HK-2 (cell line): ENCODE measurements around the gene KRT9.
"Not testable (repeated sequence)": the region's sequence is repeated elsewhere in the genome, so short reads cannot be mapped to it uniquely, and the experiment has no call there.

Experiments used
- DNase-seq: peaks from one replicate; pipeline ENCODE4 v3.0.0-alpha.2; 2018; ENCODE audit not compliant: unreplicated experiment

Gene KRT9, protein sequence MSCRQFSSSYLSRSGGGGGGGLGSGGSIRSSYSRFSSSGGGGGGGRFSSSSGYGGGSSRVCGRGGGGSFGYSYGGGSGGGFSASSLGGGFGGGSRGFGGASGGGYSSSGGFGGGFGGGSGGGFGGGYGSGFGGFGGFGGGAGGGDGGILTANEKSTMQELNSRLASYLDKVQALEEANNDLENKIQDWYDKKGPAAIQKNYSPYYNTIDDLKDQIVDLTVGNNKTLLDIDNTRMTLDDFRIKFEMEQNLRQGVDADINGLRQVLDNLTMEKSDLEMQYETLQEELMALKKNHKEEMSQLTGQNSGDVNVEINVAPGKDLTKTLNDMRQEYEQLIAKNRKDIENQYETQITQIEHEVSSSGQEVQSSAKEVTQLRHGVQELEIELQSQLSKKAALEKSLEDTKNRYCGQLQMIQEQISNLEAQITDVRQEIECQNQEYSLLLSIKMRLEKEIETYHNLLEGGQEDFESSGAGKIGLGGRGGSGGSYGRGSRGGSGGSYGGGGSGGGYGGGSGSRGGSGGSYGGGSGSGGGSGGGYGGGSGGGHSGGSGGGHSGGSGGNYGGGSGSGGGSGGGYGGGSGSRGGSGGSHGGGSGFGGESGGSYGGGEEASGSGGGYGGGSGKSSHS

DNA sequence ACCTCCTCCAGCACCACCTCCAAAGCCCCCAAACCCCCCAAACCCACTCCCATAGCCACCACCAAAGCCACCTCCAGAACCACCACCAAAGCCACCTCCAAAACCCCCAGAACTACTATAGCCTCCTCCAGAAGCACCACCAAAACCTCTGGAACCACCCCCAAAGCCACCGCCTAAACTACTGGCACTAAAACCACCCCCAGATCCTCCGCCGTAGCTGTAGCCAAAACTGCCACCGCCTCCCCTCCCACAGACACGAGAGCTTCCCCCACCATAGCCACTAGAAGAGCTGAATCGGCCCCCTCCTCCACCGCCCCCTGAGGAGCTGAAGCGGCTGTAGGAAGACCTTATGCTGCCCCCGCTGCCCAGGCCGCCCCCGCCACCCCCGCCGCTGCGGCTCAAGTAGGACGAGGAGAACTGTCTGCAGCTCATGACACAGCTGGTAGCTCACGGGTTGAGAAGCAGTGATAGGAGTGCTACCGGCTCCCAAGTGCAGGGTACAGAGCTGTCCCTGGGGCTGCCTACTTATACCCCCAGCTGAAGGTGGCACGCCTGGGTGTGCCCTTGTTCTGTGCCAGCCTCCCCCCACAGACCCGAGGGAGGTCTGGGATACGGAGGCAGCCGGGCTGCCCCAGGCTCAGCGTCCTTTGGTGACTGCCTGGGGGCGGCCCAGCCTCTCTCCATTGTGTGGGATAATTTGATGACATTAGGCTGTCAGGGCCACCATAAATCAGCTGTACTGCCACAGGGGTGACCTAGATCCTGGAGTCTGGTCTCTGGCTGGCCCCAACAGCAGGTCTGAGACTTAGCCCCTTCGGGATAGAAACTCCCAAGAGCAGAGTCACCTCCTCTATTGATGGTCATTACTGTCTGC, at the start of gene KRT9:
Gene KRT9, minus strand, starts transcription at position 499 of the 874 bp plus-strand sequence. Its CDS starts 67 bp downstream, at position 432.
- DNase-seq = no peak

DNA sequence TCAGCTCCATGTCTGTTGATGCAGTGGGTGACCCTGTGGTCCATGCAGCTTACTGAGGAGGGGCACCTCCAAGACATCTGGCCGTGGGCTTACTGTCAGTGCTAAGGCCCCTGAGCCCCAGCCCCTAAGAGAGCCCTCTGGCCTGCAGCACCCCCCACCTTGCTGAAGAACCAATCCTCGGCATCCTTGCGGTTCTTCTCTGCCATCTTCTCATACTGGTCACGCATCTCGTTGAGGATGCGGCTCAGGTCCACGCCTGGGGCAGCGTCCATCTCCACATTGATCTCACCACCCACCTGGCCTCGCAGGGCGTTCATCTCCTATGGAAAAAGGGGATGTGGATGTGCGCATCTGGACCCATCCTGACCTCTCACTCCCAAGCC, 49.6 kb upstream of the KRT9 start:
- not testable (repeated sequence) for DNase-seq

DNA sequence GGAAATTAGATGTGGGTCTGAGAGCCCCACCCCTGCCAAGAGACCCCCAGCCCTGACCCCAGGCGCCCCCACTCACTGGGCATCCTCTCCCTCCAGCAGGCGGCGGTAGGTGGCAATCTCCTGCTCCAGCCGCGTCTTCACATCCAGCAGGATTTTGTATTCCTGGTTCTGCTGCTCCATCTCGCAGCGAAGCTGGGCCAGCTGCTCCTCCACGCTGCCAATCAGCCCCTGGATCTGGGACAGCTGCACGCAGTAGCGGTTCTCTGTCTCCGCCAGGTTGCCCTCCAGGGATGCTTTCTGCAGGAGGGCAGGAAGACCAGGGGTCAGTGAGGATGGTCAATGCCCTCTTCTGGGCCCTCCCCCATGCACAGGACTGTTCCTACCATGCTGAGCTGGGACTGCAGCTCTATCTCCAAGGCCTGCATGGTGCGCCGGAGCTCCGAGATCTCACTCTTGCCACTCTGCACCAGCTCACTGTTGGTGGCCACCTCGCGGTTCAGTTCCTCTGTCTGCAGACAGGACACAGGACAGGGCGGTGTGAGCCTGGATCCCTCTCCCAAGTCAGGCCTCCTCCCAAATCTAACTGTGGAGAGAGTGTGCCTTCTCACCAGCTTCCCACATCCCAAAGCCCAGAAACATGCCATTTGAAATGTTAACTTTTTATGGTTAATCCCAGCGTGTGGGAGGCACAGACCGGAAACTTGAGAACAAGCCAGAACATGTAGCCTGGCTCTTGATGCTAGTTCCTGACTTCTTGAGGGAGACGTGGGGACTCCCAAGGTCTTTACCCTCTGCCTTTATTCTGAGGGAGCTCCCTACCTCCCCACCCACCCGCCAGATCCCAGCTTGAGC, 49.0 kb upstream of the KRT9 start:
- no peak for DNase-seq

DNA sequence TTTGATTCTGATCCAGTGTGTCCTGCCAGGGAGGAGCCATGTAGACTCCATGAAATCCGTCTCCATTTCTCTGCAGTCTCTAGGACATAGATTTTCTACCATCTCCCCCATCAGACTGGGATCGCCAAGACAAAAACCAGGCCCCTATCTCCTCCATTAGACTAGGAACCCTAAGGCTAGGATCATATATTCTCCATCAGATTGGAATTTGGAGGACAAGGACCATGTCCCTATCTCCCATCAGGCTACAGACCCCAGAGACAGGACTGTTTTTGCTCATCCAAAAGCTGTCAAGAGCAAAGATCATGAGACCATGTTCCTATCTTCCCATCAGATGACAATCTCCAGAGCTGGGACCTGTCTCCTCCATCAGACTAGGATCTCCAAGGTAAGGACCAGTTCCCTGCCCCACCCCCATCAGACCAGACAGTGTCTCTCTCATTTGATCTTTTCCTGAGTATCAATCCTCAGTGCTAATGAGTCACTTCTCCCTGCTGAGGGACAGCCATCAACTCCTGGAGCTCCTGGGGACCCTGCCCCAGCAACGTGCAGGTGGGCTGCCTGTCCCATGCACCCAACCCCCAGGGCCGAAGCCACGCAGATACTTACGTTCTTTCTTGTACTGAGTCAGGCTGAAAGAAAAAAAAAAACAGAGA, 48.2 kb upstream of the KRT9 start:
- DNase-seq = not testable (repeated sequence)

DNA sequence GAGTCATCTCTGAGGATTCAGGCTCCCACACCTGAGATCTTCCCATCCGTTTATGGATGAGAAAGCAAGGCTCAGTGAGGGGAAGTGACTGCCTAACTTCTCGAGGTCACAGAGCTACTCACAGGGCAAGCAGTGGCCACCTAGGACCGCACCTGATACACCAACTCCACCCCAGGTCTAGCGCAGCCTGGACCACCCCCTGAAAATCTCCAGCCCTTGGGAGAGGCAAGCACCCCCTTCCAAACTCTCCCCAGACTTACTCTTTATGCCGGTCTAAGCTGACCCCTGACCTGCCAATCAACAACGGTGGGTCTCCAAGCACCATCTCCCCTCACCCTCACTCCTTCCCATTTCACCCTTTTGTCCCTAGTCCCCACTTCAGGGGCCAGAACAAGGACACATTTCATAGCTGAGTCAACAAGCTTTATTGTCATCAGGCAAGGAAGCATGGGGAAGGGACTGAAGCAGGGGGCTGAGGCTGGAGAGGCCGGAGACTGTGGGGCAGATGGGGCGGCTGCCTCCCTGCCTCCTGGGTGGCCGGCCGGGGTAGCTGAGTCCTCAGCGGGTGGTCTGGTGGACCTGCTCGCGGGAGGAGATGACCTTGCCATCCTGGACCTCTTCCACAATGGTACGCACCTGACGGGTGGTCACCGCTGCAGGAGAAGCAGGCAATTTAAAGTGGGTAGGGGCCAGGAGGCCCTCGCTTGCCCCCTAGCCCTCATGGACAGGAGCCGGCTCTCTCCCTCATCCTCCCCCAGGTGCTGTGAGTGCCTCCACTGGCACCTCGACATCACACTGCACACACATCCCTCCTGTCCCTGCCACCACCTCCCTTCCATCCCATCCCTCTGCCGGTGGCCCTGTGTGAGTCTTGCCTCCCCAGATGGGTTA, 47.4 kb upstream of the KRT9 start:
- DNase-seq = peak; percentile 14

DNA sequence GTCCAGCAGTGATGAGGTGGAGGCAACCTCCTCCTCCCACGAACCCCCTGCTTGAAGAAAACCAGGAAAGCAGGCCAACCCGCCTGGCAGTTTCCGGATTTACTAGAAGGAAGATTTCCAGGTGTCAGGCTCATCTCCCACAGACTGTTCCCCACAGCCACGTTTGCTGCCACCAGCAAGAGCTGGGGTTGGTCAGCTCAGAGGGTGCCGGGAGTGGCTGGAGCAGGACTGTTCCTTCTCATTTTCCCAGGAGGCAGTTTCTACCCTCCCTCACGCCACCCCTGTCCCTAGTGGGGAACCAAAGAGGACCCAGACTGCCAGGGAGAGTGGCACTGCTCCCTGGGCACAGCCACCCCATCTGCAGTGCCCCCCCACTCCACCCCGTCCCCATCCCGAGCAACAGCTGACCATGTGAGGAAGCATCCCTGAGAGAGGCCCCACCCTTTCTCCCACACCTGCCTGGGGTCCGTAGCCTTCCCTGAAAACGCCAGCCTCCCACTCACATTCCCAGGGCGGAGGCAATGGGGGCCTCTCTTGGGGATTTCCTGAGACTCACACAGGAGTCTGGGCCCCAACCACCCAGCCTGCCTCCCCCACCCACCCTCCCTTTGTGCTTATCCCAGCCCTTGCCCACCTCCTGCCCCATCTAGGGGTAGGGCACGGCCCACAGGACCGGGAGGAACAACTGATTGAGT, 46.6 kb upstream of the KRT9 start:
- DNase-seq = no peak

DNA sequence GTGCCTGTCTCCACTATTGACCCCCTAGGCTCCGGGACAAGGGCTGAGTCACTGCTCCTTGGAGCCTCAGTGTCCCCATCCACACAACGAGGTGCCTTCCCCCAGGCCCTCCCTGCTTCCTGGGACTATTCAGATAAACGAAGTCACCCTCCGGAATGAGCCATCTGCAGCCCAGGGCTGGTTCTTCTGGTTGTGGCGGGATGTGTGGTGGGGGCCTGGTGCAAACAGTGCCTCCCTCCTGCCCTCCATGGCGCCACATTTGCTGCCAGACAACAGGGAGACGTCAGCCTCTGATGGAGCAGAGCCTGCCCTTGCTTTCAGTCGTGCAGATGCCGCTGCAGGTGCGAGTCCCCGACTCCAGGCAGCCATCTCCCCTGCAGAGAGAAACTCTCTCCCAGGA, 45.8 kb upstream of the KRT9 start:
- DNase-seq = no peak

DNA sequence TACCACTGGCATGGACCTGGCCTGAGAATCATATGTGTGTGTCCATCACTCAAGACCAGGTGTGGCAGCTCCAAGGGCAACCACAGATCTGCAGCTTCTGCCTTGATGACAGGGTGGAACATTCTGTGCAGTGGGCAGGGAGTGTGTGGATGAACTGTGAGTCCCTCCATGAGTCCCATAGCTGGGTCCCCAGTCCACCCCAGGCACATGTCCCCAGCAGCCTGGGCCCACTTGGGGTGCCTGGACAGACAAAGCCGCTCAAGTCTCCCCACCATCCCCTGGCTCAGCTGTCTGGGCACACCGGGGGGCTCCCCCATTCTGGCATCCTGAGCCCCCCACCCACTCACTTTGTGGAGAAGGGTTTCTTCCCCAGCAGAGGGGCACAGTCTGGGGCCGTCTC, 45.3 kb upstream of the KRT9 start:
- DNase-seq = no peak

DNA sequence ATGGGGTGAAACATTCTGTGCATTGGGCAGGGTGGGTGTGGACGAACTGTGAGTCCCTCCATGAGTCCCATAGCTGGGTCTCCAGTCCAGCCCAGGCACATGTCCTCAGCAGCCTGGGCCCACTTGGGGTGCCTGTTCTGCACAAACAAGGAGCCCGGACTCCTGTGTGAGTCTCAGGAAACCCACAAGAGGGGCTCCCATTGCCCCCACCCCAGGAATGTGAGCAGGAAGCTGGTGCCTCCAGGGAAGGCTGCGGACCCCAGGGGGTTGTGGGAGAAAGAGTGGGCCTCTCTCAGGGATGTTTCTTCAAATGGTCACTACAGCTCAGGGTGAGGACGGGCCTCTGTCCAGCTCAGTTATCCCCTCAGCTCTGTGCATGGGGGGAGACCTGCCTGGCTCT, 44.6 kb upstream of the KRT9 start:
- not testable (repeated sequence) for DNase-seq

DNA sequence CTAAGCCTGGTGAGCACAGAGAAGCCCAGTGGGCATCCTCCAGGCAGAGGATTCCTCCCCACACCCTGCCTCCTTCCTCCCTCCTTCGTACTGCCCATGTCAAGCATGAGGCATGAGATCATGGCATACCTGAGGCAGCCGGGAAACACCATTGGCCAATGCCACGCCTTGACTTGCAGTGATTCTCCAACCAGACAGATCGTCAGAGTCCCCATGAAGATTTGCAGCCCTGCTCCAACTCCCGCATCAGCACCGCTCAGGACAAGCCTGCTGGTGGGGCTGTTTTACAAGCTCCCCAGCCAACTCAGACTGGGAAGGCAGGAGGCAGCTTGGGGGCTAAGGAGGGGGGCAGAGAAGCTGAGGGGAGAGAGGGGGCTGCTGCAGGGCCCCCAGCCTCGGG, 43.6 kb upstream of the KRT9 start:
- DNase-seq = no peak

DNA sequence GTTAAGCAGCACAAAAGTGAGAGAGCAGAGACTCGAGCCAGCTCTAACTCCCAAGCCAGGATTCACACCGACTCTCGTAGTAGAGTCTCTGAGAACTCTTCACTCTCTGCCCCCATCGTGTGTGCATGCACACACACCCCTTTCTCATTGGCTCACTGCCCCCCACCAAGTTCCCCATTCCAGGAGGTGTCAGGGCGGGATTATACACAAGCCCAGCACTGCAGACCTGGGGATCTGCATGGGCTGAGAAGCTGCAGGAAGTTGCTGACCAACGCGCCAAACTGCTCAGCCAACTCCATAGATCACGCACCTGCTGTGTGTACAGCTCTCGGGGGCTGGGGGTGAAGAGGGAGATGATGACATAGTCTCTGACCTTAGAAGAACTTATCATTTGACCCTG, 42.9 kb upstream of the KRT9 start:
- not testable (repeated sequence) for DNase-seq

DNA sequence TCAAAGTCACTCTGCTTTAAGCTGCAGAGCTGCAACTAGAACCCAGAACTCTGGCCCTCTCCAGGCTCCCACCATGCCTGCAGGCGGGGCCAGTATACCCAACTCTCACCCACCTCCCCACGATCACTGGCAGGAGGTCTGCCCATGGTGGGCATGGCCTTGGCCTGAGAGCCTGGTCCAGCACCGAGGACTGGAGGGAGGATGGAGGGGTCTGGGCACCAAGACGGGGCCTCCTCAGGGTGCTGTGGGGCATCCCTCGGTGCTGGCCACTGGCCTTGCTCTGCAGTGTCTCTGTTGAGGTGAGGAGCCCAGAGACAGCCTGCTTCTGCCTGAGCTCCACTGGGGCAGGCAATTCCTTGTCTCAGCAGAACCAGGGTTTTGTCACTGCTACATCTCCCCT, 42.2 kb upstream of the KRT9 start:
- DNase-seq = no peak

DNA sequence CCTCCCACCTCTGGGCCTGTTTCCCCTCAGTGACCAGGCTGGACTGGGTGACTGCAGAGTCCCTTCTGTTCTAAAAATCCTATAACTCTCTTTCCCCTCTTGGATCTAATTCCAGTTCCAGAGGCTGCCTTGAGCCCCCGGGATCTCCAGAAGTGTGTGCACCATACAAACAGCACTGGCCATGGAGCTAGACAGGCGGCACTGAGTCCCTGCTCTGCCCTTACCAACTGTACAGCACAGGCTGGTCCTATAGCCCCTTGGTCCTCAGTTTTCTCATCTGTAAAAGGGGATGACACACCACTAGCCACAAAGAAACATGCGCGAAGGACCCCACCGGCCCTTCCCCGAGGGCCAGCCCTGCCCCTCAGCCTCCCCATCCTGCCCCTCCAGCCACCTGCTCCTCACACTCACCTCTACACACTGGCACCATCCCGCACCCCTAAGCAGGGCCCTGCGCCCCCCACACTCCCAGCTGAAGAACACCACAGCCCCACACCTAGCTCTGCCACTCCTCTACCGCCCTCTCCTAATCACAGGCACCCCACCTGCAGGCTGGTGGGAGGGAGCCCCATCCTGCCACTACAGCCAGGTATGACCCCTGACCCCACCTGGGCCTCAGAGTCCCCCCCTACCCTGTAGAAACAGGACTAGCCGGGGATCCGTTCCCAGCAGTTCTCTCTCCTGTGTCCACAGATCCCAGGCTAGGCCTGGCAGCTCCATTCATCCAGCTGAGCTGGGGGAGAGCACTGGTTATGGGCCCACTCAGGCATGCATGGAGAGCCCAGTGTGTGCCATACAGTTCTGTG, 41.6 kb upstream of the KRT9 start:
- DNase-seq = no peak

DNA sequence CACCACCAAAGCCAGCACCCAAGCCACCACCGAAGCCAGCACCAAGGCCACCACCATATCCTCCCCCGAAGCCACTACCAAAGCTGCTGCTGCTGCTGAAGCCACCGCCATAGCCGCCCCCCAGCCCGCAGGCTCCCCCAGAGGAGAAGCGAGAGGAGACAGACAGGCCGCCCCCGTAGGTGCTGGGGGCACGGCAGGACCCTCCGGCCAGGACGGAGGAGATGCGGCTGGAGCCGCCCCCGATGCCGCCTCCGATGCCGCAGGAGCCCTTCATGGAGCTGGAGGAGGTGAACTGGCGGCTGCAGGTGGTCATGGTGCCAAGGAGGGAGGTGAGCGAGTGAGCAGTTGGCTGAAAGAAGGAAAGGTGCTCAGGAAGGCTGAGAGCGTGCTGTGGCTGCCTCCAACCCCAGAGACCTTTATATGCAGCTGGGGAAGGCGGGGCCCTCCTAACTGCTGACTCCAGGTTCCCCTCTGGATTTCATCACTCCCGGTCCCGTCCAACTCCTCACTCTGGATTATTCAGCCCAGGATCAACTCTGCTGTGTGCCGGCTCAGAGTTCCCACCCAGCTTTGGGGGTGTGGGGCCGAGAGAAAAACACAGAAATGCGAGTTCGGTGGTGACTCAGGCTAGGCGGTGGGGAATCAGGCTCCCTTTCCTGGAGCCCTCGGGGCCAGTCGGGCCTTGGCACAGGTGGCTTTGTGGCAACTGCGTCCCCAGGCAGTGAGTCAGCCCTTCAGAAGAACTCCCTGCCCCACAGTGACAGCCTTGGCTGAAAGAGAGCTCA, 40.7 kb upstream of the KRT9 start, which contains the start of gene KRT16:
Gene KRT16, minus strand, starts transcription at position 392 of the 785 bp plus-strand sequence. Its CDS starts 79 bp downstream, at position 313.
- DNase-seq = peak; percentile 25

DNA sequence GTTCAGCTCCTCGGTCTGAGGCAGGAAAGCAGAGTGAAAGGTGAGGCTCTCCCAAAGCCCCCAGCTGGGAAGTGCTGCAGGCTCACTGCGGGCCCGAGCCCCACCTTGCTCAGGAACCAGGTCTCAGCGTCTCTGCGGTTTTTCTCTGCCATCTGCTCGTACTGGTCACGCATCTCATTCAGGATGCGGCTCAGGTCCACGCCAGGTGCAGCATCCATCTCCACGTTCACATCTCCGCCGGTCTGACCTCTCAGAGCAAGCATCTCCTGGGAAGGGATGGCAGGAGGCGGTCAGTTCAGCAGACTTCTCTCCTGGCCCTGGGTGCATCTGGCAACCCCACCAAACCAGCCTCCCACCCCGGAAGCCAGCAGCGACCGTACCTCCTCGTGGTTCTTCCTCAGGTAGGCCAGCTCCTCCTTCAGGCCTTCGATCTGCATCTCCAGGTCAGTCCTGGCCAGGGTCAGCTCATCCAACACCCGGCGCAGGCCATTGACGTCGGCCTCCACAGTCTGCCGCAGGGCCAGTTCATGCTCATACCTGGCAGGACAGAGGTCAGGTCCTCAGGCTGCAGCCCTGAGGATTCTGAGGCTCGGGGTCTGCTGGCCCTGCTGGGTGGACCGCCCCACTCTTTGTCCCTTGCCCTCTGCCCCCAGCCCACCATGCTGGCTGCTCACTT, 39.2 kb upstream of the KRT9 start:
- DNase-seq = no peak

DNA sequence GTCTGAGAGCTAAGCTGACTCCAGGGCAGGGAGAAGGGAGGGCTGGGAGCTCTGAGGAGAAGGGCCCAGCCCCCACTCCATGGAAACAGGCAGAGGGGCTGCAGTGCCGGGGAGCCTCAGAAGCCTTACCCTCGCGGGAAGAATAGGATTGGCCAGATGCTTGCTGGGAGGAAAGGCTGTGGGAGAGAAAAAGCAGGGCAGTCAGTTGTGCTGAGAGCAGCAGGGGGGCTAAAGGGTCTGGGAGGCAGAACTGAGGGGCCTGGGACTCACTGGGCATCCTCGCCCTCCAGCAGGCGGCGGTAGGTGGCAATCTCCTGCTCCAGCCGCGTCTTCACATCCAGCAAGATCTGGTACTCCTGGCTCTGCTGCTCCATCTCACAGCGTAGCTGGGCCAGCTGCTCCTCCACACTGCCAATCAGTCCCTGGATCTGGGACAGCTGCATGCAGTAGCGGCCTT, 38.2 kb upstream of the KRT9 start:
- not testable (repeated sequence) for DNase-seq

DNA sequence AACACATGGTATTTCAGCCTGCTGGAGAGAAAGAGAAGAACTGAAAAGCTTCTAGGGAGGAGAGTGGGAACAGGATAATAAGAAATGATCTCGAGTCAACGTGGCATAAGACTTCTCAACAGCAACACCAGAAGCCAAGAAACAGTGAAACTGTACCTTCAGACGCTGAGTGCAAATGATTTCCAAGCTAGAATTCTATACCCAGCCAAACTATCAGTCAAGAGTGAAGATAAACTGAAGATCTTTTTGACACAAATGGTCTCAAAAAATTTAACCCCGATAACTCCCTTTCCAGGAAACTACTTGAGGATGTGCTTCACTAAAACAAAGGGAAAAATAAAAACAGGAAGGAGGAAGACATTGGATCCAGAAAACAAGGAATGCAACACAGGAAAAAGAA, 35.1 kb upstream of the KRT9 start:
- not testable (repeated sequence) for DNase-seq
